NCI-H2227 (cell line): ENCODE measurements around the gene TSSC4.
A peak's percentile ranks its signal among the peaks of the same experiment; 100 is the strongest.
"Not testable (repeated sequence)": the region's sequence is repeated elsewhere in the genome, so short reads cannot be mapped to it uniquely, and the experiment has no call there.

Source experiments
- DNase-seq: peaks from one replicate; lab custom pipeline; 2025; ENCODE audit not compliant: unreplicated experiment; lab: John Stamatoyannopoulos, UW

TSSC4 gene

GRCh38 chr11:2400069-2400761, at the start of gene TSSC4:
Gene TSSC4 (plus strand): TSS chr11:2400750. CDS start chr11:2402634, 1,884 bp downstream.
- peak; percentile 100 for DNase-seq

- DNase-seq = no peak
Measured at GRCh38 chr11:2351701-2352100, 48.8 kb upstream of the TSSC4 start.

GRCh38 chr11:2352420-2352819, 48.1 kb upstream of the TSSC4 start:
- DNase-seq = no peak

GRCh38 chr11:2355000-2355644, 45.4 kb upstream of the TSSC4 start:
- DNase-seq = no peak

GRCh38 chr11:2357246-2357645, 43.3 kb upstream of the TSSC4 start:
- DNase-seq = no peak

GRCh38 chr11:2357651-2358050, 42.9 kb upstream of the TSSC4 start:
- DNase-seq = not testable (repeated sequence)

GRCh38 chr11:2358754-2359442, 41.7 kb upstream of the TSSC4 start:
- DNase-seq = no peak

- no peak for DNase-seq
Measured at GRCh38 chr11:2359557-2359956, 41.0 kb upstream of the TSSC4 start.

GRCh38 chr11:2360081-2360642, 40.4 kb upstream of the TSSC4 start:
- DNase-seq = no peak

- DNase-seq = no peak
Measured at GRCh38 chr11:2361565-2361964, 39.0 kb upstream of the TSSC4 start.

- DNase-seq = no peak
Measured at GRCh38 chr11:2362414-2362813, 38.1 kb upstream of the TSSC4 start.

GRCh38 chr11:2363130-2363529, 37.4 kb upstream of the TSSC4 start:
- no peak for DNase-seq

- no peak for DNase-seq
Measured at GRCh38 chr11:2363577-2364370, 36.8 kb upstream of the TSSC4 start.

GRCh38 chr11:2364386-2364785, 36.2 kb upstream of the TSSC4 start:
- not testable (repeated sequence) for DNase-seq

GRCh38 chr11:2365571-2366210, 34.9 kb upstream of the TSSC4 start:
- no peak for DNase-seq

- DNase-seq = no peak
Measured at GRCh38 chr11:2366276-2366675, 34.3 kb upstream of the TSSC4 start.

- DNase-seq = no peak
Measured at GRCh38 chr11:2366733-2367132, 33.8 kb upstream of the TSSC4 start.

- no peak for DNase-seq
Measured at GRCh38 chr11:2367266-2368160, 33.0 kb upstream of the TSSC4 start.

- DNase-seq = no peak
Measured at GRCh38 chr11:2368178-2368850, 32.2 kb upstream of the TSSC4 start.
